Measurements from ENCODE around the gene MRPL14. TPM values are rescaled to one million over a fixed set of nuclear protein-coding genes. Genes with fewer than 3 reads are reported as not detected.
A peak's percentile ranks its signal among the peaks of the same experiment; 100 is the strongest.

The MRPL14 gene
- total RNA-seq, 1 donor from 2014 or later, result 35.3 TPM

DNA sequence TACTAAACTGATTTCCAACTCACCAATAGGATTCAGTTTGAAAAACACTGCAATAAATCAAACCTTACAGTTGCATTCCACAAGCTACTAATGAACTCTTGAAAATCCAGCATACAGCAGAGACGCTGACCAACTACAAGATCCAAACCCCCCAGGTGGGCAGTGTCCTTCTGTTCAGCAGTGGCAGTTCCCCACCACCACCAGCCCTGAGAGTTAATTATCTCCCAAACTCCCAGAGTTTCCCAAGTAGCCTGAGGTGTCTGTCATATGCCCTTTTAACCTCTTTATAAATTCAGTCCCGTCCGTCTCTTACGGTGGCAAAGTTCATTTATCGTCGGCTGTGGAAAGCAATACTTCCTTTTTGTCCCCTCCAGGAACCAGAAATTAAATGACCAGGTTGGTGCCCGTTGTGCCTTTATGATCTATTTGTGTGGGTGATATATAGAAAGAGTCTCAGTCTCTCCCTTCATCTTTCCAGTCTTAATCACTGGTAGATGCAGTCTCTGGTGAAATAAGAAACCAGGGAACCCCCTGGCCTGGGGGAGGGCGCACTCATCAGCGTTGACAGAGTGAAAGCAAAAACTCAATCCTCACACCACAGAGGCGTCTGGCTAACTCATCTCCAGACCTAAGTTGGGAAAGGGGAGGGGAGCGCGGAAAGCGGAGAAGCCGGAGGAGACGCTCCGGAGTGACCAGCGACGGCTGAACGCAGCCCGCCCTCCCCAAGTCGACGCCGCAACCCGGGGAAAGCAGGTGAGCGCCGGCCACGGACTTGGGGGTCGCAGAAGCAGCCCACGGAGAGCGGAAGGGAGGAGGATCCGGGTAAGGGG is 717 bp downstream of the MRPL14 start:
- DNase-seq (ENCODE audit: low spot score), result peak; percentile 54
- peak; percentile 46 for ATAC-seq

DNA sequence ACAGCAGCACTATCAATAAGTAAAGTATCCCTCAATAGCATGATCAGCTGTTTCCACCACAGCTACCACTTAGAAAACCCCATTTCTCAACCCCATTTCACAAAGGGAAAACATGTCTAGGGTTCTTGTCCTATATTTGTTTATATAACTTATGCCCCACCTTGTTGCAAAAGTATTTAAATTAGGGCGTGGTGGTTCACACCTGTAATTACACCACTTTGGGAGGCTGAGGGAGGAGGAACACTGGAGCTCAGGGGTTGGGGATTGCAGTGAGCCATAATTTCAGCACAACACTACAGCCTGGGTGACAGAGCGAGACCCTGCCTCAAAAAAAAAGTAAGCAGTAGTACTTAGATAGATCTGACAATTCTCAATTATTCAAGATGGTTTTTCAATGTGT is 3.7 kb downstream of the MRPL14 start:
- ATAC-seq (no peak), DNase-seq (ENCODE audit: low spot score) (no peak)

DNA sequence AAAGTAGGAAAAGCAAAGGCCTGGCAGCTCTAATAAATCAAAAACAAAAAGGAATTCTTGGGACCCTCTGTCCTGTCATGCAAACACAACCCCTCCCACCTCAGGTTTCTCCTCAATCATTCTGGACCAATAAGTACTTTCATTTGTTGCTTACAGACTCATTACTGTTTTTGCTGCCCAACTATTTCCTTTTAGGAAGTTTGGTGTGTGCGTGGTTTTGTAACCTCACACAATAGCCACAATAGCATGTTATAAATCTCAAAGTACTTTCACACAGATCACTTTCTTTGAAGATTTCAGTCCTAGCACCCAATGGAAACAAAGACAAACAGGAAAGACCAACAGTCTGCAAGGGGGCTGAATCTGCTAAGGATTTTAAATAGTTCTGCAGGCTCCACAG is 4.5 kb downstream of the MRPL14 start:
- DNase-seq (ENCODE audit: low spot score), result no peak
- ATAC-seq, result no peak

DNA sequence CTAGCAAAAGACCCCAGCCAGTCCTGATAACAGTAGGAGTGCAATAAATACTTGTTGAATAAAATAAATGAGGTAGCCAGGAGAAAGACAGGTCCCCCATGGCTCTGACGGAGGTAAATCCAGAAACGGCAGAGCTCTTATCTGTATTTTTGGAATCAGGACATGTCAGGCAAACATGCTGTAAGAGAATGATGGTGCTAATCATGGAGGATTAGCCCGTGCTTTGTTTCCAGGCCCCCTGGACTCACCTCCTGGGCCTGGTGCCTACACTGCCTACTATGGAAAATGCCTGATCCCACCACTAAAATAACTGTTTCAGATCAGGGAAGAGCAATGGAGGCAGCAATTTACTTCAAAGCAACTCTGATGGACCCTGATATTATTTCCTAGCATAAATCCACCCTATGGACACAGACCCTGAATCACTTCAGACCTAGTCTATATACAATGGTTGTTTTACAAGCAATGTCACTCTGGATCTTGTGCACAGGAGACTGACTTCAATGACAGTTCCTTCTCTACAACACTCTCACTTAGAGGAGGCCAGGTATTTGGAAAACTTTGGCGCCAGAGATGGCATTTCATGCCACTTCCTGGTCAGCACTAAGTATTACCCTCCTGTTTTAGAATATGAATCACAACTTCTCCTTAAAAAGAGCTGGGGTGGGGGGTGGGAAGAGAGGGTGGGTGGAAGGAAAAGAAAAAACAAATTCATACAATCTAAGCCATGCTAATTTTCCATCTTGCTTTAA is 6.4 kb downstream of the MRPL14 start:
- ATAC-seq (no peak), DNase-seq (ENCODE audit: low spot score) (no peak)

DNA sequence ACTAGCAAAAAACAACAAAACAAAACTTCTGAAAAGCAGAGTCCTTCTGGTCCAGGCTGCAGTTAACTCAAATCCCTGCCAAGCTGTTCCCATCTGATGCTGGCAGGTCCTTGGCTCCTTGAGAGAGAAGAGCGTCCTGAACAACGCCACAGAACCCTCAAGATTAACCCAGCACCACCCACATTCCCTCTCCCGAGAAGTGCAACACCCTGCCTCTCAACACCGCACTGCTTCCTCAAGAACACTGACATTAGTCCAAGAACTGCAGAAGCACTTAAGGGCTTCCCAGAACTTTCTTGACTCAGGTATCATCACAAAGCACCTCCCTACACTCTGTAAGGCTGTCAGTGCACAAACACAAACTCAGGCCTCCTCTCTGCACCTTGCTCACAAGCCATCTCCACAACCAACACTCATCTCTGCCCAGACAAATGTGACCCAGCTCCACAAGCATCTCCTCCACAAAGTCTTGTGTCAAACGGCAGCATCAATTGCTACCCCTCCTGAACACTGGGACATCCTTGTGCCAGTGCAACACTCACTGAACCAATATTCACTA is 7.5 kb downstream of the MRPL14 start:
- DNase-seq (ENCODE audit: low spot score), result no peak
- ATAC-seq, result no peak

DNA sequence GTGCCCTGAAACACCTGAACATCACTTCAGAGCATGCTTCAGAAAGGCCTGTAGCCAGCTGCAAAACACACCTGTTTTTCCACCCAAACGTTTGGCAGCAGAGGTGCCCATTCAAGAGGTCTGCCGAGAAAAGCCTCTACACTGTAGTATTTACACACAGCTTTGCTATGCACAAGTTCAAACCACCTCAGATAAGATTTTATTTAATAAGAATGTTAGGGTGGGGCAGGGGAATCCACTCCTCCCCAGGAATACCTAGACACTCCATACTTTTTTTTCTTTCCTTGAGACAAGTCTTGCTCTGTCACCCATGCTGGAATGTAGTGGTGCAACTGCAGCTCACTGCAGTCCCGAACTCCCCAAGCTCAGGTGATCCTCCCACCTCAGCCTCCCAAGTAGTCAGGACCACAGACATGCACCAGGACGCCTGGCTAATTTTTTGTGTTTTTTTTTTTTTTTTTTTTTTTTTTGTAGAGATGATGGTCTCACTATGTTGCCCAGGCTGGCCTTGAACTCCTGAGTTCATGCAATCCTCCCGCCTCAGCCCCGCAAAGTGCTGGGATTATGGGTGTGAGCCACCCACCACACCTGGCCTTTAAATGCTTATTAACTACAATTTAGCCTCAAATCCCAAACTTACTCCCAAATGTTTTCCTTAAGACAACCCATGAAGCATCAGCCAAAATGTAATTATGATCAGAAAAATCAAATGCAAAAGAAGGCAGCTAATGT is 9.7 kb downstream of the MRPL14 start:
- DNase-seq (ENCODE audit: low spot score) (no peak), ATAC-seq (peak; percentile 69)

DNA sequence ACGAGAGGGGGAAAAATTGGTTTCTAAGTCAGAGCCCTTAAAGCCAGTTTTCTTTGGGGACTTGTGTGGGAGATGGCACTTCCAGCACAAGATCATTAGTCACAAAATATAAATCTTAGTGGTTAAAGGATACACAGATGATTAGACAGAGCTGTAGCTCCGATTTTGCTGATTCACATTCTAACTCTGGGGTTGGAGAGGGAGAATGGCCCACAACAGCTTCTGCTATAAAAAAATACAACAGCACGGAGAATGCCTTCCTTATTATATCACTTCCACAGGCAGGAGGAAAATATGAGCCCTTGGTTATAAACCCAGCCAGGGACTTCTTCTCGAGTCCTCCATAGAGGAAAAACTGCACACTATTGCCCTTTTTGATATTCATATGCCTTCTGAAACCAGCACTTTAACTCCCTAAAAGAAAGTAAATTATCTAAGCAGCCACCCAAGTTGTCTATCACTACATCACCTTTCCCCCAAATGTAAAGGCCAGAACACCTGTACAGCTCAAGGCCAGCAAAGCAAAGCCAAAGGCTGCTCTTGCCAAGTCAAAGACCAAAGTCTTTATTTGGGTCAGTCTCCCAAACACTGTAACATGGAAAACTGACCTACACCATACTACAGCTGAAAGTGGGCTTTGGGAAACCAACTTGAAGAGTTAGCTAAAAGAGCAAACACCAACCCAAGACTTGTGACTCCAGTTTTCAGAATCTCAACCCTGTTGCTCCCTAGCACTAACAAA is 10.4 kb downstream of the MRPL14 start:
- peak; percentile 74 for DNase-seq (ENCODE audit: low spot score)
- peak; percentile 90 for ATAC-seq

DNA sequence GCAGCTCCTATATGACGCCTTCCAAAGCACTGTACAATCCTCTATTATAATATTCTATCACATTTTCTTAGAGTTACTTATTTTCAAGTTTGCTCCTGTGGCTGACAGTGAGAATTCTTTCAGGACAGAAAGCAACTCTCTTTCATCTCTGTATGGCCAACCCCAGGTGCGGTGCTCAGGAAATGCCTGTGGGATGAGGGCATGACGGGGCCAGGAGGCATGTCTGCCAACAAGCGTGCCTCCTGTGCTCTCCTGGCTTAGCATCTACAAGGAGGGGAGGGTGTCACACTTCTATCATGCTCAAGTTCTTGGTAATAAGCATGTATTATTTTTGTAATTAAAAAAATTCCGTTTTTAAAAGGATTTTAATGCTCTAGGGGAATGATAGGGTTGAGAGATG is 11.4 kb downstream of the MRPL14 start:
- ATAC-seq (no peak), DNase-seq (ENCODE audit: low spot score) (no peak)

DNA sequence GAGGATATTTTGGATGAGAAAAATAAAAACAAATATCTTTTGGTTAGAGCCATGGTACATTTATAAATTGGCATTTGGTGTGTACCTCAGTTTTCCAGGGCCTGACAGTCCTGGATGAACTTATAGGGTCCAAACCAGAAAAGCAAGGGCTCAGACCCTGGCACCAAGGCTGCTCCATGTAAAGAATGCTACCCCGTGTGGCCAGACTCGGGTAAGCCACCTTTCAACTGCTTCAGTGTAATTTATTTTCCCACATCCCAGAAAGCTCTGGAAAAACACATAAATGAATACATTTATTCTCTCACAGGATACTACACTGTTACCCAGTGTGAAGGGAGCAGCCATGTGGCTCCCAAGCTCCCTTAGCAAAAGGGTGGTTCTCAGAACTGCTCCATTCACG is 13.8 kb downstream of the MRPL14 start:
- ATAC-seq (no peak), DNase-seq (ENCODE audit: low spot score) (no peak)

DNA sequence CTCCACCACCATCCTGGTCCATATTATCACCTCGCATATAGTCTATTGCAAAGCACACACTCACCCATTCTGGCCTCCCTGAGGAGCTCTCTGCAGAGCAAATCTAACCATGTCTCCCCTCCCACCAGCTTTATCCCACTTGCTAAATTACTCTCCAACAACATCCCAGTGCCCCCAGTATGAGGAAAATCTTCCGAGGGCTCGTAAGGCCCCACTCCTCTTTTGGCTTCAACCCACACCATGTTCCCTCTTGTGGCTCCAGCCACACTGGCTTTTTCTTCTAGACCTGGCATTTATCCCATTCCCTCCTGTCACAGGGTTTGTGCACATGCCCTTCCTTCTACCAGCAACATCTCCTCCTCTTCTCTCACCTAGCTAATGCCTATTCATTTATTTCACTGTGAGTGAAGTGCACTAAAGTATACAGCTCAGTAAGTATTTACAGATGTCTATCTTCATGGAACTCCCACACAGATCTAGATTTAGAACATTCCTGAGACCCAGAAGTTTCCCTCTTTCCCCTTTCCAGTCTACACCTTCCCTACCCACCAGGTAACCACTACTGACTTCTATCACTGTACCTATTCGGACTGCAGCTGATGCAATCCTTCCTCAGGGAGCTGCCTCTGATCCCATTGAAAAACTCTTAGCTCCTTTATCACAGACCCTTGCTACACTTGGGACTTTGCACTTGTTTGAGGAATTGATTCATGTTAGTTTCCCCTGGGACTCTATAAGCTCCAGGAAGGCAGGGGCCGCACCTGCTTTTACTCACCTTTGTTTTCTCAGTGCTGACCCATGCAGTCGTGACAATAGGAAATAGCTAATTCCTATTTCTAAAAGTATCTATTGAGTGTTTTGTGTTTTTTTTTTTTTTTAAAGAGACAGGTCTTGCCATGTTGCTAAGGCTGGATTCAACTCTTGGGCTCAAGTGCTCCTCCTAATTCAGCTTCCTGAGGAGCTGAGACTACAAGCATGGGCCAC is 15.5 kb downstream of the MRPL14 start:
- peak; percentile 54 for ATAC-seq
- DNase-seq (ENCODE audit: low spot score), result no peak

DNA sequence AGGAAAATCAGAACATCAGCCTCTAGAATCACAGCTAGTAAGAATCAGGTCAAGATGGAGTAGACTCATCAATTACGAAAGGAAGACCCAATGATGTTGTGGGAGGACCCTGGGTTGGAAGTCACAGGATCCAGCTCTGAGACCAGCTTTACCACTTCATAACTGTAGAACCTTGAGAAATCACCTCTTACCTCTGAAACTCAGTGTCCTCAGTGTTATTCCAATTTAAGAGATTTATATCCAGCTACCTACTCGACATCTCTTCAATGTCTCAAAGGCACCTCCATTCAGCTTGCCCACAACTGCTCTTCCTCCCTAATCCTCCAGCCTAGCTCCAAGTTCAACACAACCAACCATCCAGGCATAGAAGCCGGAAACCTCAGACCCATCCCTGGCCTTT is 16.3 kb downstream of the MRPL14 start:
- ATAC-seq (no peak), DNase-seq (ENCODE audit: low spot score) (no peak)

DNA sequence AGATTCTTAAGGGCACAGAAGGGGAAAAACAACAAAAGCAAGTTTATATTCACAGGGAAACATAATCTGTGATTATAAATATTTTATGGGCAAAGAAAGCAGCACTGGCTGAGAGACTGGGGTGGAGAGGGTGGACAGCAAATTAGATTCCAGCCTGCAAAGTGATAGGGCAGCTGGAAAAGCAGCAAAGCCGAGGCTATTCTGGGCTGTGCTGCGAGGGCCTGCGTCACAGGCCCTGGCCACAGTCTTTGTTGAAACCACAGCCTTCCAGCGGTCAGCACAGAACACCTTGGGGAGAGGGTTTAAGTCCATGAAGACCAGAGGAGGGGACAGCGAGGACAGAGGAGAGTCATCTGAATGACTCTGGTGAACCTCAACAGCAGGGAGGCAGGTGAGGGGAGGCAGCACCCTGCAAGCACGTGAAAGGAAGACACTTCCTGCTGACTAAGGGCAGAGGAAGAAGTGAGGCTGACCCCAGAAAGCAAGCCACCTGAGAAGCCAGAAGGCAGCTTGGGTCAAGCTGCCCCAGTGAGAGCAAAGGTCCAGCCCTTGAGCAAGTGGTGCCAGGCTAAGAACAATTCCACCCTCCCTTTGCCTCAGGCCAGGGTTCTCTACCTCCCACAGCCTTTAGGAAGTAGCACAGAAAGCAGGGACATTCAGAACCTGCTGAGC is 17.1 kb downstream of the MRPL14 start:
- ATAC-seq, result peak; percentile 46
- no peak for DNase-seq (ENCODE audit: low spot score)

DNA sequence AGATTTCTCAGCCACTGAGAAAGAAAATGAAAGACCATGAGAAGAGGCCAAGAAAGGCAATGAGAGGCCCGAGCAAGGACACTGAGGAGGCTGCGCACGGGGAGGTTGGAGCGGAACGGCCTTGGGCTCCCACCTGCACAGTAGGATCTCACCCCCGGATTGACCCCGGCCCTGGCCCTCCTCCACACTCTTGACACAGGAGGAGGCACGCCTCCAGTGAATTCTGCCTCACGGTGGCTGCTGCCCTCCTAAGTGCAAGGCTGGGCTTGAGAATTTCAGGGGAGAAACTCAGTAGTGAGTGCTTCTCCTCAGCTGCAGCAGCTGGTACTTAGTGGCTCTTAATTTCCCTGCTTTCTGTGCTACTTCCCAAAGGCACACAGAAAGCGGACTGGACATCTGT is 18.0 kb downstream of the MRPL14 start:
- no peak for ATAC-seq
- DNase-seq (ENCODE audit: low spot score), result no peak

DNA sequence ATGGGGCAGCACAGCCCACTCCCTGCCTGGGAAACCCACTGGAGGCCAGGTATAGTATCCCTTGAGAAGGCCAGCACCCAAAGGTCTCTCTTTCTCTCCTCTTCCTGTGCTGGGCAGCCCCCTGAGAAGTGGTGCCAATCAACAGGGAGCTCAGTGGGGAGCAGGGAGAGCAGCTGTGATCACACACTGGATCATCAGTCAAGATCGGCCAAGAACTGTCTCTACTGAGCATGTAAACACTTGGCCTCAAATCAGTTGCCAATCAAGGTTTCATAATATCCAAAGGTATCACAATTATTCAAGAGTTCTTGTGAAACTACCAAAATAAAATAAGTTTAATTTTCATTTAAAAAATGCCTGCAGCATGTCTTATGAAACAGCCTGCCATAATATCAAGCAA is 18.8 kb downstream of the MRPL14 start:
- ATAC-seq (peak; percentile 66), DNase-seq (ENCODE audit: low spot score) (no peak)

DNA sequence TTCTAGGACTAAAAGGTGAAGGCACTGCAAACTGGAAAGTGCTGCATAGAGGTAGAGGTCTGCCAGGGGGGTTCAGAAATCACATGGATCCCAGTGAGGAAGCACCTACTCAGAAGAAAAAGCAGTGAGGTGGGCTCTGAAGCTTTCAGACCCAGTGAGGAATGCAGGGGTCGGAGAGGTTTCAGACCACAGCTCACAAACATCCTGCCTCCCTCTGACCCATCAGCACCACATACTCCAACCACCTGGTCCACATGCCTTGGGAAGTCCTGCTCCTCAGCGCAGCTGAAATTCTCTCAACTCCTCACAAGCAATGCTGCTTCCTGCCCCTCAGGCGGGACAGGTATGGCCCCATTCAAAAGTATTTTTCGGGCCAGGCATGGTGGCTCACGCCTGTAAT is 20.2 kb downstream of the MRPL14 start:
- DNase-seq (ENCODE audit: low spot score) (no peak), ATAC-seq (no peak)

DNA sequence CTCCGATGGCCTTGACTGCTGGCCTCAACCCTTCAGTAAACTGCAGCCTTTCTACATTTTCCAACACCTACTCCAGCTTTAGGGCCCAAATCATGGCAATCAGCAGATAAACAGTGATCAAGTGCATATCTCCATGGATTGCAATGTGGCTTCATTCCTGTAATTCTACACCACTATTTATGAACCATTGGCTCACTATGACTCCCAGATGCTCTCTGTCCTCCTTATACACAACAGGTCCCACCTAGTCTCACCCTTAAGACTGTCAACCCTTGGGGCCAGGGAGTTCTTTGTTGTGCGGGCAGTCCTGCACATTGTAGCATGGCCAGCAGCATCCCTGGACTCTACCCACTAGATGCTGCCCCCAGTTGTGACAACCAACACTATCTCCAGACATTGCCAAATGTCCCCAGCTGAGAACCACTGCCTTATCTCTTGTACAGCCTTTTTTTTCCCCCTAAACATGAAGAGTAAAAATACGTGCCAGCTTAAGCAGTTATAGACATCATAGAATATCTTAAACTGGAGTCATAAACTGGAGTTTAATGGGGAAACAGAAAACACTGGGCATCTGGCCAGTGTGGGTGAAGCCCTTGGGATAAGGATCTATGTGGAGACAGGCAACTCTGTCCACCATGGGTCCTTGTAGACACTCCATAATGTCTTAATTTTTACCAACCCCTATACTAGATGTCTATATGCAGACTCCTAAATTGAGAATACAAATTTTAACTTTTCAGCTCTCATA is 21.1 kb downstream of the MRPL14 start:
- DNase-seq (ENCODE audit: low spot score) (no peak), ATAC-seq (no peak)

DNA sequence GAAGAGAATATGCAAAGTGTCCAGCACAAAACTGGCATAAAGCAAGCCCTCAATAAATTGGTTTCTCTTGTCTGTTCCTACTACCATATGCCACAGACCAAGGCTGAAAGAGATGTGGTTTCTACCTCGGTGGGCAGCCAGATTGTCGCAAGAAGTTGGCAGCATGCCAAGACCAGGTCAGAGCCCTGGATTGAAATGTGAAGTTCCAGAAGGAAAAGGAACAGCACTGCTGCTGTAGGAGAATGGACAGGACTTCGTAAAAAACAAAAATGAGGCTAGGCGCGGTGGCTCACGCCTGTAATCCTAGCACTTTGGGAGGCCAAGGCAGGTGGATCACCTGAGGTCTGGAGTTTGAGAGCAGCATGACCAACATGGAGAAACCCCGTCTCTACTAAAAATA is 22.1 kb downstream of the MRPL14 start:
- DNase-seq (ENCODE audit: low spot score), result no peak
- no peak for ATAC-seq

DNA sequence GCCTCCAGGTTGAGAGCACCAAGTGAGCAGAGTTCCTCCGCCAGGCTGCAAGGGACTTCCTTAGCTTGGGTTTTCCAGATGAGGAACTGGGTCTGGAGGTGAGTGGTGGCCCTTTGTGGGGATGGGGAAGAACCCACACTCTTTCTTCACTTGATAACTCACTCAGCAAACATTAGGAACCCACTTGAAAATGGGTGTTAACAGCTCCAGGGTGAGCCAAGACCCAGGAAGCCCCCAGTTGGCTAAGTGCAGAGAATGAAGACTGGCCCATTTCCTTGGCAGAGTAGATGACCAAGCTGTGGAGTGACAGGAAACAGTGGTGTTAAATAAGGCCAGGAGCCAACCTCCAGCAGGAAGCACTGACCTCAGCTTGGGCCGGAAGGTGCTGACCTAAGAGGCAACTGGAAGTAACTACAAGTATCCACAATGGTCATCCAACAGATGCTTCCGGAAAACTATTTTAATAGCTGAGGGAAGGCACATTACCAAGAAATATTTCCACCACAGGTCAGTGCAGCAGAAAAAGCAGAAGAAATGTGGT is 22.7 kb downstream of the MRPL14 start:
- DNase-seq (ENCODE audit: low spot score) (no peak), ATAC-seq (peak; percentile 37)

Measured in left lobe of liver (tissue), 2 donors.